Activated CD4-positive, alpha-beta T cell treated with anti-CD3 and anti-CD28 coated beads, Interleukin-2, amount 10 ng/mL, durations not matched to agents 7 days and 5 days (primary cell): Measurements from ENCODE around the gene TINCR. TPM values are rescaled to one million over a fixed set of nuclear protein-coding genes. Genes with fewer than 3 reads are reported as not detected.

Experiments
- CTCF ChIA-PET: fragments of 350-600 bp; sonication (Branson Sonifier 250); formaldehyde crosslinking; loops from one replicate; lab custom pipeline; 2021; ENCODE audit warnings: antibody characterized with exemption; lab: Charles Lee
- POLR2A ChIA-PET: fragments of 350-600 bp; sonication (Branson Sonifier 250); formaldehyde crosslinking; loops from one replicate; lab custom pipeline; 2021; ENCODE audit warnings: antibody characterized with exemption; lab: Charles Lee
- DNase-seq: peaks from one replicate; pipeline ENCODE4 v3.0.0-alpha.2; 2020
- H3K27ac Mint-ChIP-seq: one replicate; pipeline ENCODE4 v1.8.0; 2021; ENCODE audit warnings: mild to moderate bottlenecking, moderate library complexity, mixed read lengths
- H3K27me3 Mint-ChIP-seq: one replicate; pipeline ENCODE4 v1.8.0; 2021; ENCODE audit warnings: mixed read lengths
- H3K36me3 Mint-ChIP-seq: one replicate; pipeline ENCODE4 v1.8.0; 2021; ENCODE audit warnings: low read depth, mixed read lengths
- H3K4me1 Mint-ChIP-seq: one replicate; pipeline ENCODE4 v1.8.0; 2021; ENCODE audit warnings: mixed read lengths
- H3K4me3 Mint-ChIP-seq: one replicate; pipeline ENCODE4 v1.8.0; 2021; ENCODE audit warnings: mild to moderate bottlenecking, moderate library complexity, mixed read lengths
- H3K9me3 Mint-ChIP-seq: one replicate; pipeline ENCODE4 v1.8.0; 2021; ENCODE audit warnings: mixed read lengths
- total RNA-seq, 2 experiments: library from RNA; stranded (reverse); gene quantifications; one replicate each; pipeline ENCODE4 v1.2.3, GENCODE V29; 2021

The TINCR gene
- total RNA-seq, 2 experiments from 2014 or later: 0.40 to 0.58 TPM

- no peaks in the 10 kb centered on the region for H3K4me1 Mint-ChIP-seq
- no peak overlapping the region for H3K27ac Mint-ChIP-seq
- POLR2A ChIA-PET: no interaction called here
- no peaks in the 10 kb centered on the region for H3K27me3 Mint-ChIP-seq
- H3K36me3 Mint-ChIP-seq: no peaks in the 10 kb centered on the region
- H3K4me3 Mint-ChIP-seq: no peak overlapping the region
- CTCF ChIA-PET: no interaction called here
- H3K9me3 Mint-ChIP-seq: peaks cover 27% of the 10 kb centered on the region
- DNase-seq: no peak
Observed at GRCh38 chr19:5515737-5516136, 52.0 kb downstream of the TINCR start.

DNA sequence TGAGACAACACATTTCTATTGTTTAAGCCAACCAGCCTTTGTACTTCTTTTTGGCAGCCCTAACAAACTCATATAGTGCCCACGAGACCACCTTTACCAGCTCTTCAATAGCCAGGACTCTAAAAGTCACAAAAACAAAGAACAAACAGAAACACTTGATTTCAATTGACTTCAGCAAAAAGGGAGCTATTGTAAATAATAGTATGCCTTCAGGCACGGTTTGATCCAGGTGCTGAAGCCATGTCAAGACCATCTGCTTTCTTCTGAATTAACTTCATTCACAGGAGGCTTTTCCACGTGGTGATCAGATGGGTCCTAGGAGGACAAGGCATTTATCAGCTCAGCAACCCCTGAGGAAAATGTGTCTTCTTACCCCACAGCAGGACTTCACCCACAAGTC, 53.8 kb downstream of the TINCR start:
- Mint-ChIP-seq H3K27ac (no peak overlapping the region), H3K9me3 (peaks cover 23% of the 10 kb centered on the region), H3K4me1 (no peaks in the 10 kb centered on the region), H3K36me3 (no peaks in the 10 kb centered on the region), H3K4me3 (no peak overlapping the region), H3K27me3 (no peaks in the 10 kb centered on the region)
- no peak for DNase-seq
- ChIA-PET CTCF (no interaction called here), POLR2A (no interaction called here)

DNA sequence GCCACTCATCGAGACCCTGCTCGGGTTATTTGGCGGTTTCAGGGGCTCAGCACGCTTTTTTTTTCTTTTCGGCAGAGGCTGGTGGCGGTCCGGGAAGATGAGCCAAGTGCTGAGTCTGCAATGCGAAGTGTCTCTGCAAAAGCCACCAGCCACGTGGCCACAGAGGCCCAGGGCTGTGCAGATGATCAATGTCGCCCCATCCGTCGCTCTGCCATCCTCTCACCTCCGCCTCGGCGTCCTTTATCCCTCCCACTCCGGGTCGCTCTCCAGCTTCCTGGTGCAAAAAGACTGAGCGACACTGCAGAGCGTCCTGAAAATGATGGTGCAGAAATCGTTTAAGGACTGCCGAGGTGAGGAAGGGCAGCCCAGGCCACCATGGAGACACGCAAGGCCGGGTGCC, 55.0 kb downstream of the TINCR start:
- Mint-ChIP-seq H3K36me3 (no peaks in the 10 kb centered on the region), H3K27ac (no peak overlapping the region), H3K4me3 (no peak overlapping the region), H3K27me3 (no peaks in the 10 kb centered on the region), H3K4me1 (no peaks in the 10 kb centered on the region), H3K9me3 (peaks cover 22% of the 10 kb centered on the region)
- CTCF ChIA-PET: no interaction called here
- DNase-seq: no peak
- POLR2A ChIA-PET: no interaction called here

Other genes starting within 250 kb of the TINCR start
- under 1 TPM; 0.02 to 0.08 TPM for gene PTPRS, start 227.1 kb downstream of the TINCR start, total RNA-seq
- not detected for gene ZNRF4, start 112.5 kb downstream of the TINCR start, total RNA-seq
- 10 to 100 TPM; 81.0 to 99.6 TPM for gene SAFB2, start 54.8 kb upstream of the TINCR start, total RNA-seq
- gene SAFB, start 55.1 kb upstream of the TINCR start, total RNA-seq: 100 to 1,000 TPM; 113 to 131 TPM
- gene MICOS13, start 112.6 kb upstream of the TINCR start, total RNA-seq: 10 to 100 TPM; 43.5 to 48.2 TPM
- gene HSD11B1L, start 113.1 kb upstream of the TINCR start, total RNA-seq: 1 to 10 TPM; 2.0 TPM
- 100 to 1,000 TPM; 880 to 925 TPM for gene RPL36, start 122.3 kb upstream of the TINCR start, total RNA-seq
- 10 to 100 TPM; 71.7 to 79.6 TPM for gene LONP1, start 152.2 kb upstream of the TINCR start, total RNA-seq
- gene CATSPERD, start 152.7 kb upstream of the TINCR start, total RNA-seq: not detected
- gene PRR22, start 216.8 kb upstream of the TINCR start, total RNA-seq: 1 to 10 TPM; 5.4 to 6.4 TPM
- 10 to 100 TPM; 49.9 to 60.8 TPM for gene DUS3L, start 223.2 kb upstream of the TINCR start, total RNA-seq
- under 1 TPM in 1 of 2 experiments, not detected in 1; 0.37 TPM for gene NRTN, start 237.1 kb upstream of the TINCR start, total RNA-seq